Activated gamma-delta T cell treated with anti-CD3 and anti-CD28 coated beads, Interleukin-2, amount 50 U/mL, for 16 hours (primary cell): ENCODE data around the gene TSHZ1.
"Not testable (repeated sequence)": the region's sequence is repeated elsewhere in the genome, so short reads cannot be mapped to it uniquely, and the experiment has no call there.

Experiments used
- DNase-seq: peaks from one replicate; pipeline ENCODE4 v3.0.0-alpha.2; 2020; ENCODE audit warnings: low read depth

TSHZ1 gene

GRCh38 chr18:75307530-75307929, 96.9 kb downstream of the TSHZ1 start:
- DNase-seq, result no peak

GRCh38 chr18:75309564-75309963, 99.0 kb downstream of the TSHZ1 start:
- DNase-seq, result no peak

GRCh38 chr18:75314117-75314516, 103.5 kb downstream of the TSHZ1 start:
- DNase-seq, result no peak

GRCh38 chr18:75314606-75315005, 104.0 kb downstream of the TSHZ1 start:
- no peak for DNase-seq

GRCh38 chr18:75316223-75316622, 105.6 kb downstream of the TSHZ1 start:
- DNase-seq, result no peak

- DNase-seq, result no peak
Measured at GRCh38 chr18:75316826-75317225, 106.2 kb downstream of the TSHZ1 start.

- no peak for DNase-seq
Measured at GRCh38 chr18:75317300-75317699, 106.7 kb downstream of the TSHZ1 start.

- no peak for DNase-seq
Measured at GRCh38 chr18:75317703-75318102, 107.1 kb downstream of the TSHZ1 start.

- DNase-seq, result no peak
Measured at GRCh38 chr18:75319905-75320304, 109.3 kb downstream of the TSHZ1 start.

- DNase-seq, result no peak
Measured at GRCh38 chr18:75320506-75320905, 109.9 kb downstream of the TSHZ1 start.

GRCh38 chr18:75321431-75321830, 110.8 kb downstream of the TSHZ1 start:
- DNase-seq, result no peak

GRCh38 chr18:75322206-75322605, 111.6 kb downstream of the TSHZ1 start:
- DNase-seq, result no peak

GRCh38 chr18:75323821-75324585, 113.4 kb downstream of the TSHZ1 start:
- DNase-seq, result no peak

GRCh38 chr18:75324686-75325257, 114.2 kb downstream of the TSHZ1 start:
- DNase-seq, result no peak

GRCh38 chr18:75329753-75330152, 119.2 kb downstream of the TSHZ1 start:
- DNase-seq, result not testable (repeated sequence)

GRCh38 chr18:75330308-75330707, 119.7 kb downstream of the TSHZ1 start:
- no peak for DNase-seq

GRCh38 chr18:75334869-75335268, 124.3 kb downstream of the TSHZ1 start:
- DNase-seq, result no peak

- DNase-seq, result no peak
Measured at GRCh38 chr18:75335511-75335910, 124.9 kb downstream of the TSHZ1 start.

- no peak for DNase-seq
Measured at GRCh38 chr18:75336767-75337166, 126.2 kb downstream of the TSHZ1 start.

GRCh38 chr18:75337348-75337747, 126.8 kb downstream of the TSHZ1 start:
- DNase-seq, result no peak

GRCh38 chr18:75338631-75339030, 128.0 kb downstream of the TSHZ1 start:
- DNase-seq, result no peak
